NCI-H1694 treated with DMSO at 0.1 percent for 48 hours (cell line): Measurements from ENCODE around the gene ACOXL.

Source experiments
- DNase-seq: peaks from one replicate; lab custom pipeline; 2025; lab: John Stamatoyannopoulos, UW

Gene ACOXL

DNA sequence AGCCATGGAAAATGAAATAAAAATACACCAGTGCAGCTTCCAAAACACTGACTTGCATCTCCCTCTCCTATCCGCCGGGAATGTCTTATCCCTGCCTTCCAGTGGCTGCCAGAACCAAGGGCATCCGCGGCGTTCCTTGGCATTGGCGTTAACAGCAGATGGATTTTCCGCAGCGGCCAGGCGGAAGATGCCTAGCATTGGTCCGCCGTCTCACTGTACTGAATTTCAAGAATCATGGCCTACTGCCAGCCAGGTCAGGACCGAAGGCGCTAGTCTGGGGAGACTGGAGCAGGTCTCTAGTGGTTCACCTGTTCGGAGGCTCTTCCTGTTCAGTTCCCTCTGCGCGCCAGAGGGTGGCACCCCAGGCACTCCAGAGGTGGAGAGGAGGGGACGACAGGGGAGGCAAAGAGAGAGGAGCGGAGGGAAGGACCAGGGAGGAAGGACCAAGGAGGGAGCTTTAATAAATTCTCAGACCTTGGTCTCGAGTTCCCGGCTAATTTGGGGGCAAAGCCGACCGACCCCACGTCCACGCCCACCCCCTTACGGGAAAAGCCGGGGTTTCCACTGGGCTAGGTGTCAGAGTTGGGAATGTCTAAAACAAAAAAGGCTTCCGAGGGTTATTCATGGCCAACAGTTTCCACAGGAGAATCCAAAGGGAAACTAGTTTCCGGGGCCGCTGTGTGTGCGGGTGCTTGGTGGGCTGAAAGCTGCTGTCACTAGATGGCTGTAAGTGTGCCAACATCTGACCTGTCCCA is 384.6 kb downstream of the ACOXL start:
- DNase-seq = peak; percentile 54

DNA sequence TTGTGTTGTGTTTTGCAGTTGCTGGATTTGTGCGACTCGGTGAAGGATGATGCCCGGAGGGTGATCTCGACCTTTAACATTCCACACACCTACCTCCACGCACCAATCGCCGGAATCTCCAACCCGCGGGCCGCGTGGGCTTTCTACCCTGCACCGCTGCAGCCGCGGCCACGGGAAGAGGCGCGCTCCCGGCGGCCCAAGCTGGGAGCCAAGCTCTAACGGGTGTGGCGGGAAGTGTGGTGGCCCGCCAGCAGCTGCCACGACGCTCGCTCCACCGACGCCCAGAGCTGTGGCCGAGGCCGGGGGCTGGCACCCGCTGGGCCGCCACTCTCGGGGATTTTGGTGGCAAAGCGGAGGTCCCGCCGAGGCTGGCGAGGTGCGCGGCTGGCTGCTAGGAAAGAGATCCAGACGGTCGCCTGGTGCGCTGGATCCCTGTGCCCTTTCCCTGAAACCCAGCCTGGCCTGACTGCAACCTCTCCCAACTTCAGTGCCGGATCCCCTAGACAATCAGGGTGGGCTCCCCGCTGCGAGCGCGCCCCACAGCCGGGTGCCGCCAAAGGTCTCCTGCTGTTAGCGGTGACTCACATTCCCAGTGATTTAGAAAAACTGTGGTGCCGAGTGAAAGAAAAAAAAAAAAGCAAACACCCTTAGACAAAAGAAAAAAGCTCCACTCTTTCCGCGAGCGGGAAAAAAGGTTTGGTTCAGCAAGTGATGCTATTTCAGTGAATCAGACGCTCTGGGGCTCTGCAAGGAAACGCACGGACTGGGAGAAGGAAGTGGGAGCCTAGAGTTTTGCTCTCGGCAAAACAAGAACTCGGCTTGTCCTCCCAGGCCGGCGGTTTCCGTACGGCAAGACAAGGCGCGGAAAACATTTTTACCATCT is 385.5 kb downstream of the ACOXL start:
- no peak for DNase-seq

DNA sequence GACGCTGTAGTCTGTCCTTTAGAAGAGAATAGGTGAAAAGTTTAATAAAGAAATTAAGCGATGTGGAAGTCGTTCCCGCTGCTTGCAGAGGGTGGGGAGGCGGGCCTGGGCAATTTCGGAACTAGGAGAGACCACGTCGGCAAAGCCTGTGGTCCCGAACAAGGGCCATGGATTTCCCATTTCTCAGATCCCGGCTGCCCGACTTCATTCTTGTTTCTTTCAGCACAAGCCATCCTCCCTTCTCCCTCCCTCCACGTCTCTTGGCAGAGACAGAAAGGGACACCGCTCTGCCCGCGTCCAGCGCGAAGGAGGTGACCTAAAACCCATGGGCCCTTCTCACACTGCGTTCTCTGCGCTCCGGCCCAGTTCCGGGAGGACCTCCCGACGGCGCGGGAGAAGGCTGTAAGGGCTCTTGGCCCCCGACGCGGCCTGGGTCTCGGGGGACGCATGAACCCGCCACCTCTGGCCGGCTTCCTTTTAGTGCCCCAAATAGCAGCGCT is 386.2 kb downstream of the ACOXL start:
- DNase-seq = no peak

DNA sequence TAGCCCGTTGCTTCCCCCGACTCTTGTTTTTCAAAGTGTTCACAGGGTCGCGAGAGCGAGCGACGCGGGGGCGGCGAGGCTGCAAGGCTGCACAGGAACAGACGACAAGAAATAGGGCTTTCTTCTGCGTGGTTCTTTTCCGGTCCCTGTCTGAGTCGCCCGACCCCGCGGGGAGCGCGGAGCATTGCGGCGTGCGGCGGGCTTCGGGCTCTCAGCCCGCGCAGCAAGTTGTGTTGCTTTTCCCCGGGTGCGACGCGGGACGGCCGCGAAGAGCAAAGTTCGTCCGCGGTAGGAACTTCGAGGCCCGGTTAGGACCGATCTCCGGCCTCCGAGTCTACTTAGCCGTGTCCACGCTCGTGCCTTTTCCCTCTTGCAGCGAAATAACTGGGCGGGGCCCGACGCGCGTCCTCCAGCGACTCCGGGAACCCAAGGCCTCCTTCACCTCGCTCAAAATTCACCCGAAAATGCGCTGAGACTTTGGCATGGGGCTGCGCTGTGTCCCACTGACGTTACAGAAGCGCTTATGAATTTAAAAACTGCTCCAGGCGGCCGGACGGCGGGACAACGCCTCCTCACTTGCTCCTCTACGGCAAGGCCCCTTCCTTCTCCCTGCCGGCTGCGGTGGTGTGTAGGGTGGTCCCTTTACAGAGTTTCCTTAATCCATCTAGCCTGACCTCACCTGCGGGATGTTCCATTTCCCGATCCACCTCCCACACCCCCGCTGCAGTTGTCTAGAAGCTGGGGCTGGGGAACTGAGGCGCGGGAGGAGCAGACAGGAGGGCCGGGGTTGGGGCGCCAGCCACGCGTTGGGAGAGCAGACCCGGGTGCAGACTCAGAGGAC is 386.8 kb downstream of the ACOXL start:
- DNase-seq = no peak

DNA sequence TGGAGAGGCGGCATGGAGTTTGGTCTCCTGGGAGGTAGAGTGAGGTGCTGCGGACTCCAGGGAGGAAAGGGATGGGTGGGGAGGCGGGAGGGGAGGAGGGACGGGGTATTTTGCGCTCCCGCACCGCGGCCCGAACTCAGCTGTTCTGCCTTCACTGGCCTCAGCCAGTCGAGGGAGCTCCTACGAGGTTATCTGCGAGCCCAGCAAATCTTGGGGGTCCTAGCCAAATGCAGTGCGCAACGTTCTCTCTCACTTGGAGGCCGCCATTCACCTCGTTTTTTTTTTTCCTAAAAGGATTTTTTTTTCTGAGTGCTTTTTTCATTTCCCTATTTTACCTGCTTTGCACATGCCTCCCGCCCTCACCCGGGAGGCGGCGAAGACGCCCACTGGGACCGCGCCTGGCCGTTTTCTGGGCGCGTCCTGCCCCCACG is 387.5 kb downstream of the ACOXL start:
- no peak for DNase-seq

DNA sequence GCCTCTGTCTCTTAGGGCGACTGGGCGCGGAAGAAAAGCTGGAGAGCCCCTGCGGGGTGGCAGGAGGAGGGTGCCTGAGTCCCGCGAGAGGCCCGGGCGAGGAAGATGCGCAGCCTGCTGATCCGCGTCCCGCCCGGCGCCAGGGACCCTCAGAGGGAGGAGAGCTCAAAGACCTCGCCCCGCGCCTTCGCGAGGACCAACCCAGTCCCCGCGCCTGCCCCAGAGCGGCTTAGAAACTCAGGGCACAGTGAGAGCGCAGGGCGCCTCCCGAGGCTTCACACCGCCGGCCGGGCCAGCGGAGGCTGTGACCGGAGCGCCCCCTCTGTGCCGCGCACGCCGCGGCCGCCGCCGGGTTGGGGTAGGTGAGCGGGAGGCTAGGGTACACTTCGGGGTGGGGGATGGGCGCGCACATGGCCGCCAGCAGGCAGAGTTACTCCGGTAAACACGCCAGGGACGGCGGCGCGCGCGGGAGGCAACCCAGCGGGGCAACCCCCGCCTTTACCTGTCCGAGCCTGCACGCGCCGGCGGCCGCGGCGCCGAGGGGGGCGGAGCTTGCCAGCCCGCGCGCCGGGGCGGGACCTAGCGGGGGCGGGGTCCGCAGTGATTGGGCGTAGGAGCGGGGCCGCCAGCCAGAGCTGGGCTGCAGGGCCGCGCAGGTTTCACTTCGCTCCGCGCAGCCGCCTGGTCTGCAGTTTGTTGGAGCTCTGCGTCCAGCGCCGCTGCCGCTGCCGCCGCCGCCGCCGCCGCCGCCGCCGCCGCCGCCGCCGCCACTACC is 388.1 kb downstream of the ACOXL start, which contains the start of gene BCL2L11:
TSS of gene BCL2L11 (plus strand) at position 662 of the 775 bp plus-strand sequence. CDS start 2,832 bp downstream, outside the sequence.
- peak; percentile 79 for DNase-seq

DNA sequence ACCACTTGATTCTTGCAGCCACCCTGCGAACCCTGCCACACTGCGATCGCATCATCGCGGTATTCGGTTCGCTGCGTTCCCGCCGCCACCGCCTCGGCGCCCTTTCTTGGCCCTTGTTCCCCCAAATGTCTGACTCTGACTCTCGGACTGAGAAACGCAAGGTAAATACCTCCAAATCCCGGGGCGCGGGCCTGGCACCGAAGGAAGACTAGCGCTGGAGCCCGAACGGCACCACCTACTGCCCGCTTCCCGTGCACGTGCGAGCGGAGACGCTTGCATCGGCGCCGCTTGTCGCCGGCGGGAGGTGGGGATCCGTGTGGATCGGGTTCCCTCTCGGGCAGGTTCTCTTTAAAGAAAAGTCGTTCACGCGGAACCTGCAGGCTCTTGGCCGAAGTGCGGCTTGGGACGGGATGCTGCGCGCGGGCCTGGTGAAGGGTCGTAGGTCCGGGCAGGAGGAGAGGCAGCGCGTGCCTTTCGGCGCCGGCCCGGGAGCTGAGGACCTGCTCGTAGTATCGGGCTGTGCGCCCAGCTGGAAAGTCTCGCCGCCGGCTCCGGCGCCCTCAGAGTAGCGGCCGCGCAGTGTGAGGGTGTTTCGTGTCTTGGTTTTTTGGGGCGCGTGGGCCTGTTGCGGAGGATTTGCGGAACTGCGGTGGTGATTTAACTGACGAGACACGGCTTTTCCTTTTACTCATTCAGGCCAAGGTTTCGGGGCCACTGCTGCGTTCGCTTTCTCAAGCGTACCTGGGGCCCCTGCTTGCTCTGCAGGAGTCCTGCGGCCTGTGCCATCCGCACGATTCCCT is 388.9 kb downstream of the ACOXL start:
- peak; percentile 30 for DNase-seq

DNA sequence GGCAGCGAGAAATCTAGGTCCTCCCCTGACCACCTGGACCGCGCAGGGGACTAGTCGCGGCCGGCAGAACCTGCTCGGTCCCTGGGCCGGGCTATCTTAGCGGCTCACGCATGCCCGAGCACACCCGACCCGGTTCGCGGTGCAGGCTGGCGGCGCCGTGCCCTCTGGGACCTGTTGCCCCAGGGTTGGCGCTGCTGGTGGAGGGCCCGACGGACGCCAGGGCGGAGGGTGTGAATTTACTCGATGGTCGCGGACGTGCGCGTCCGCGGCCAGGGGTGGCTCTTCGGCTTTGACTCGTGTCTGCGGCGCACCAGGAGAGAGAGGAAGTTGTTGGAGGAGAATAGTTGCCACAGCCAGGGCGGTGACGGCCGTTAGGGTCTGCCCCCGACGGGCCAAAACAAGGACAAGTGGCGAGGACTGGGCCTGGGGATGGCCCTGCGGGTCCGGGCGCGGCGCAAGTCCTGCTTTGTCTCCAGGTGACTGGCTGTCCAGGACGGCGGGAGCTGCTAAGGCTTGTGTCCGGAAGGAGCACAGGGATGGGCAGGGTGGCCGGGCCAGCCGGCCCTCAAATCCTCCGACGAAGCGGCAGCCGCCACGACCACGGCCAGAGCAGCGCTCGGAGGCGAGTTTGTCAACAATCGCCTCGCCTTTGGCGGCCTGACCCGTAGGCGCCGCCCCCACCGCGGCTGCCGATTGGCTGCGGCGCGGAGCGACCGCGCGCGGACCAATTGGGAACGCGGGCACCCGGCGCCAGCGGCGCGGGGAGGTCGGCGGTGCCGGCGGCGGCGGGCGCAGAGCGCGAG is 389.7 kb downstream of the ACOXL start:
- peak; percentile 51 for DNase-seq

DNA sequence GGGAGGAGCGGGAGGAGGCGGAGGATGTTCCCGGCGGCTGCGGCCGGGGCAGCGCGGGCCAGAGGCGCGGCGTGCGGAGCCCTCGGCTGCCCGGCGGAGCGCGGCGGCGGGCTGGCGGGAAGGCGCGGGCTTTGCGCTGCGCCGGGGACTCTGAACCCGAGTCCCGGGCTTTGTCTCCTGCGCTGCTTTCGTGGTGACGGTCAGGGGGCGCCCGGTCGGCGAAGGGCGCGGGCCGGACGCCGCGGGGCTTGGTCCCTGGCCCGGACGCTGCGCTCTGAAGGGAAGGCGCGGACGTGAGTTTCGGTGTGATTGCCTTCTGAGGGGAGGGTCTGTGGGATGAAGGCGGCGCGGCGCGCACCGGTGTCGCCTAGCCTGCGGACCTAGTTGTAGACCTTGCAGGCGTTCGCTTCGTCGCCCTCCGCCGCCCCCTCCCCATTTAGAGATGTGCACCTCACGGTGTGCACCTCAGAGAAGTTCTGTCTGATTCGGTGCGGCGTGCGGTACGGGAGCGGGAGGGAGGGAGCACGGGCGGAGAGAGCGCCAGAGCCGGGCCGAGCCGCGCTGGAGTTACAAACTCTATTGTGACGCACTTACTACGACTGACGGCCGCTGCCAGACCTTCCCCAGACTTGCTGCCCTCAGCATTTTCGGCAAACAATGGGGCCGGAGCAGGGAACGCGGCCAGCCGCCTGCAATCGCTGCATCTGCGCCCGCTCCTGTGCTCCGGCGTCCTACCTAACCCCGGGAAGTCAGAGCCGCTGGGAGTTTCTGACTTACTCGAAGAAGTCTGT is 390.5 kb downstream of the ACOXL start:
- DNase-seq = no peak

DNA sequence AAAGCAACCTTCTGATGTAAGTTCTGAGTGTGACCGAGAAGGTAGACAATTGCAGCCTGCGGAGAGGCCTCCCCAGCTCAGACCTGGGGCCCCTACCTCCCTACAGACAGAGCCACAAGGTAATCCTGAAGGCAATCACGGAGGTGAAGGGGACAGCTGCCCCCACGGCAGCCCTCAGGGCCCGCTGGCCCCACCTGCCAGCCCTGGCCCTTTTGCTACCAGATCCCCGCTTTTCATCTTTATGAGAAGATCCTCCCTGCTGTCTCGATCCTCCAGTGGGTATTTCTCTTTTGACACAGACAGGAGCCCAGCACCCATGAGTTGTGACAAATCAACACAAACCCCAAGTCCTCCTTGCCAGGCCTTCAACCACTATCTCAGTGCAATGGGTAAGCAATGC is 391.4 kb downstream of the ACOXL start:
- no peak for DNase-seq

DNA sequence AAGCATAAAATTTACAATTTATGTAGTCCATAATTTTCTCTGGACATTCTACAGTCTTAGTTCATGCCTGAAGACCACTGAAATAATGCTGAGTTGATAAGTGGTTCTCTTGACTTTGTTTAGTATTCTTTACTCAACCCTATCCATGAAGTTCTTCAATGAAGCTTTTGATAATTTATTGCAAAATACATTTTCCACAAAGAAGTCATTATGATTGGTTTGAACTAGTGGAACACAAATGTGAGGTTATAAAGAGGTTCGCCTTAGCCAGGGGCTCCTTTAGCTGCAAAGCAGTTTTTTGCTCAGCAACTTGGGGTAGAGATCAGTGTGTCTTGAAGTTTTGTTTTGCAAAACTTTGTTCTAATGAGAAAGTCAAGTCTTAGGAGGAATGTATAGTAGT is 394.2 kb downstream of the ACOXL start:
- no peak for DNase-seq

DNA sequence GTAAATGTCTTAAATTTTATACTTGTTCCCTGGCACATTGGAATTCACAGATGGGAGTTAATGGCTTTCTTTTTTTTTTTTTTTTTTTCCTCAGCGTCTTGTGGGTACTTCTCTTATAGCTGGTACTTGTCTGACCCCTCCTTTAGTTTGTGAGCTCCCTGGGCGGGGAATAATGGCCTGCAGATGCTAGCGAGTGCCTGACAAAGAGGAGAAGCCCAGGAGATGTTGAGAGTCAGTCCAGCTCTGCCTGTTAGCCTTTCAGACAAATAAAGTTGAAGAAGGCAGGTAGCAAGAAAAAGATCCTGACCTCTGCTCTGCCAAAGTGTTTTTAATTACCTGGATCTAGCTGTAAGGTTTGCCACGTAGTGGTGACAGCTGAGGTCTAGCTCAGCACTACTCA is 395.0 kb downstream of the ACOXL start:
- no peak for DNase-seq

DNA sequence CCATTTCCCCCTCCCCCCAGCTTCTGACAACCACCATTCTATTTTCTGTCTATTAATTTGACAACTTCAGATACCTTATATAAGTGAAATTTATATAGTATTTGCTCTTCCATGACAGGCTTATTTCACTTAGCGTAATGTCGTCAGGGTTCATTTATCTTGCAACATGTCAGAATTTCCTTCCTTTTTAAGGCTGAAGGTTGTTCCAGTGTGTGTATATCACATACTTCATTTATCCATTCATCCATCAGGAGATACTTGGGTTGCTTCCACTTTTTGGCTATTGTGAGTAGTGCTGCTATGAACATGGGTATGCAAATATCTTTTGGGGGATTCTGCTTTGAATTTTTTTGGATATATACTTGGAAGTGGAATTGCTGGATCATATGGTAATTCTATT is 395.7 kb downstream of the ACOXL start:
- DNase-seq = no peak

DNA sequence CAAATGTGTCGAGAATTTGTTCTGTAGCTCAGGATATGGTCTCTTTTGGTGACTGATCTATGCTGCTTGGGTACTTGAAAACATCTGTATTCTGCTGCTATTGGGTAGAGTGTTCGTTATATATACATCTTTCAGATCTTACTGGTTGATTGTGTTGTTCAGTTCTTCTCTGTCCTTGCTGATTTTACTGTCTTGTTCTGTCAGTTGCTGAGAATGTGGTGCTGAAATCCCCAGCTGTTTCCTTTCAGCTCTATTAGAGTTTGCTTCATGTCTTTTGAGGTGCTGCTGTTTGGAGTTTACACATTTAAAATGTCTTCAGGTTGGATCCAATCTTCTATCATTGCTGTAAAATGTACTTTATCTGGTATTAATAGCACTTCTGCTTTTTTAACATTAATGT is 401.2 kb downstream of the ACOXL start:
- DNase-seq = no peak

DNA sequence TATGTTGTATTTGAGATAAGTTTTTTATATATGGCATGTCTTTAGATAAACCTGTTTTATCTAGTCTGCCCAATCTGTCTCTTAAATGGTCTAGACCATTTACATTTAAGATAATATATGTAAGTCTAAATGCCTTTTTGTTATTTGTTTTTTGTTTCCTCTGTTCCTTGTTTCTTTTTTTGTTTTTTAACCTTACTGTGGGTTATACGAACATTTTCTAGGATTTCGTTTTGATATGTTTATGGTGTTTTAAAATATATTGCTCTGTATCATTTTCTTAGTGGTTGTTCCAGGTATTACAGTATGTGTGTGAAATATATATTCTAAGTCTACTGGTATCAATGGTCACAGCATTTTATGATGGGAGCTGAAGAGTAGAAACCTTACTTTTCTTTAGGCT is 401.7 kb downstream of the ACOXL start:
- DNase-seq = no peak

DNA sequence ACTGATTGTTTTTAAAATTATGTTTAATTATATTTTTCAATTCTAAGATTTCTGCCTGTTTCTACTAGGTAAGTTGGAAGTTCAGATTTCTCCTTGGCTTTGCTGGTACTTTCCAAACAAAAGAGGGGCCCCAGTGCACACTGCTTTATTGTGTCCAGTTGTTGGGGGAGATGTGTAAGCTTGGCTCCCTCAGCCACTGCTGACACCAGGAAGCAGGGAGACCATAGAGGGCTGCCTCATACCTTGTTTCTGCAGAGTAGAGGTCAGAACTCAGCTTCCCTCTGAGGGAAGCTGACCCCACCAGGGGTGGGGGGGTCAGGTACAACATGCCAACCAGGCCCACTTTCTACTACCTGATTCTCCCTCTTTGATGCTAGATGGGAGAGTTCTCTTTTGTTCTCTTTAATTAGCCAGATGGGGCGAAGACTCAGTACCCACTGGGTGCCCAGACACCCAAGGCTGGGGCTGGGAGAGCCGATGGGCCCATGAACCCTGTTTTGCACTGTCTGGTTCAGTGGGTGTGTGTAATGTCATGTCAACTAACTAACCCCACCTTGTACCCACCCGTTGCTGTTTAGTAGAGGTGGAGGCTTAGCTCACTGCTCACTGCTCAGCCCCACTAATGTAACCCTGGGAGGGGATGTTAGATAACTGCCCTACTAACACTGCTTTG is 403.0 kb downstream of the ACOXL start:
- no peak for DNase-seq

DNA sequence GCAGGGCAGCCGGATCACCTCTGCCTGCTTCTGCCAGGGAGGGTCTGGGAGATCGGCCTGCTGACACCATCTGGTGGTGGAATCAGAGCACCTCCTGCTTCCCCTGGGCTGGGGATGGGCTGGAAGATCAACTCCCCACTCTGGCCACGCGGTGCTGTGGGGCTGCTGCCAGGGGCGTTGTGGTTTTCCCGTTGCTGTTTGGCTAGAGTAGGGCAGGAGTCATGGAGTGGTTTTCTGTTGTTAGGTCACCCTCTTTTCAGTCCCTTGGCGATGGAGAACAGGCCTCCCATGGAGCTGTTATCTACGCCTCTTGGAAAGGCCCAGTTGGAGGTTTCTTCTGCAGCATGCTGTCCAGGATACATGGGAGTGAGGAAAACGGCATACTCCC is 403.5 kb downstream of the ACOXL start:
- DNase-seq = no peak

DNA sequence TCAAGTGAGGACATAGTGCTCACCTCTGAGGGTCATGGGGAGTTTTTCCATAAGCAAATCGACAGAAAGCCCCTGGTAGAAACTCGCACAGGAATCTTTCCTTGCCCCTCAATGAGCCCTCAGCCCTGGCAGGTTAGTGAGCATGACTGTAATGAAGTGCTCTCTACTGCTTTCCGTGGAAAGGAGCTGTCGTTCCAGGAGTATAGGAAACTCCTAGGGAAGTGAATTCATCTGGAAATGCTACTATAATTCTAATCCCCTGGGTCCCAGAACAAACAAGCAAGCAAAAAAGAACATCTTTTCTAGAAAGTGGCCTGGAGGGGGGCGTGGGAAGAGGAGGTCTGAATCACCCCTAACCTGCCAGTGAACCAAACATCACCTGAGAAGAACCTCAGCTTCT is 406.5 kb downstream of the ACOXL start:
- no peak for DNase-seq
